H1 (cell line): ENCODE measurements around the gene ADD3. TPM values are rescaled to one million over a fixed set of nuclear protein-coding genes. Genes with fewer than 3 reads are reported as not detected.

Experiments used
- CTBP2 ChIP-seq: IDR thresholded peaks from 2 replicates; pipeline ENCODE4 v1.7.0; 2011; ENCODE audit warnings: borderline replicate concordance, mild to moderate bottlenecking, moderate library complexity, mixed read lengths, low read length; ENCODE audit not compliant: insufficient read depth, insufficient read length
- HDAC2 ChIP-seq, 2 experiments: fragments of 300-600 bp in 1 of 2; sonication (generic) in 1 of 2; IDR thresholded peaks; 2 replicates each; pipeline ENCODE4 v1.6.1; 2011 to 2012; ENCODE audit warnings: low read depth in 2 of 2, low read length in 2 of 2, mild to moderate bottlenecking in 2 of 2, moderate library complexity in 2 of 2, borderline replicate concordance in 1 of 2, inconsistent platforms in 1 of 2
- USF2 ChIP-seq: IDR thresholded peaks from 2 replicates; pipeline ENCODE4 v1.6.1; 2011; ENCODE audit warnings: low read length, improper control_type of control experiment
- YY1 ChIP-seq: IDR thresholded peaks from 2 replicates; pipeline ENCODE4 v1.6.1; 2011; ENCODE audit warnings: low read depth, mild to moderate bottlenecking, low read length
- polyA plus RNA-seq, 7 experiments: library from polyadenylated mRNA; depleted of rRNA in 3 of 7; stranded (reverse) in 5 of 7; unstranded in 2 of 7; fragments of >200 nt in 5 of 7; fragments of 200-250 nt in 2 of 7; gene quantifications; 1 replicate in 5 of 7; 2 replicates in 1 of 7; 4 replicates in 1 of 7; pipeline versions ENCODE4 v1.2.1 to v1.2.3, GENCODE V29; 2011 to 2013; ENCODE audit warnings: missing spikeins in 2 of 7, mixed read lengths in 2 of 7
- total RNA-seq: library from RNA; stranded (reverse); fragmentation: NEBNext Ultra II Directional; extraction: Animal tissue kit (Norgen Biotek cat#: 25700); gene quantifications from 2 replicates; pipeline ENCODE4 v1.2.1, GENCODE V29; 2021

ADD3 gene
- total and polyA plus RNA-seq, 2 of the 8 experiments (the other 6 are each of a cell fraction or from before 2014, with no cell fraction given): 44.7 to 85.6 TPM

GRCh38 chr10:110074758-110075671 lies 67.2 kb downstream of the ADD3 start (continued):
- no peak for TF ChIP-seq USF2
- no peak for TF ChIP-seq HDAC2 (IDR thresholded peaks at IDR 0.05; ENCODE audit: borderline replicate concordance in 1 of 2, low read depth in 2 of 2, low read length in 2 of 2)
- TF ChIP-seq CTBP2: no peak
- no peak for TF ChIP-seq YY1
- TF ChIP-seq, all 59 proteins: peak for 0
